IPS-NIHi7 (cell line): Measurements from ENCODE around the gene PPP2R5E.
"Not testable (repeated sequence)": the region's sequence is repeated elsewhere in the genome, so short reads cannot be mapped to it uniquely, and the experiment has no call there.

Experiments
- DNase-seq: peaks from one replicate; pipeline ENCODE4 v3.0.0; 2012; ENCODE audit warnings: mixed read lengths; ENCODE audit errors: extremely low spot score

The PPP2R5E gene

DNA sequence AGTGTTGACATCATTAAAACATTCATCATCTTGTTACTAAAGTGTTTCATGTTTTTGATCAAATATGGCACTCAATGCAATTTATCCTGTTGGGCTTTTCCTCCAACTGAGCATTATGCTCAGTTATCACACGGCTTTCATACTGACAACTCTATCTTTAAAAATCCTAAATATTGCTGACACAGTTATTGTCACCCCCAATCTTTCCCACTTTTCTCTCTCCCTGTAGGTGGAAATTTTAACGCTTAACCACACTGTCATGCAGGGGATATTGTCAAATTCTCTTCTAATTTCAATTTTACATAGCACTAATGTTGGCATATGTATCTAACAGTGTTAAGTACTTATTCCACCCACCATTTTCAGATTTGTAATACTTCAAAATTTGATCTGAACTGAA is 164.7 kb downstream of the PPP2R5E start:
- no peak for DNase-seq

DNA sequence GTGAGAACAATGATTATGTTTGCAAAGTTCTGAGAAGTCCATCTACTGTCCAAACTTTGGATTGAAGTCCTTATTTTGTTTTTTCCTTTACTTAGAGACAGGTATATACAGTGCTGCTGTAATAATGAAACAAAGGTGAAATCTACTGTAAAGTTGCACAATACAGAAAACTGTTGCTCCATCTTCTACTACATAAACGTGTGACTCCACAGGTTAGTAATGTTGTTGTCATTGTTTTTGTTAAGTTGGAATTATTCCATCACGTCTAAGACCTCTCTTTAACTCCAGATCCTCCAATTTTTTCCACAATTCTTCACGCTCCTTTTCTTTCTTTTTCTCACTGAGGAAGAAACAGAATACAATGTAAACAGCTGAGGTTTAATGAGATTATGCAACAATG is 167.4 kb downstream of the PPP2R5E start:
- no peak for DNase-seq

DNA sequence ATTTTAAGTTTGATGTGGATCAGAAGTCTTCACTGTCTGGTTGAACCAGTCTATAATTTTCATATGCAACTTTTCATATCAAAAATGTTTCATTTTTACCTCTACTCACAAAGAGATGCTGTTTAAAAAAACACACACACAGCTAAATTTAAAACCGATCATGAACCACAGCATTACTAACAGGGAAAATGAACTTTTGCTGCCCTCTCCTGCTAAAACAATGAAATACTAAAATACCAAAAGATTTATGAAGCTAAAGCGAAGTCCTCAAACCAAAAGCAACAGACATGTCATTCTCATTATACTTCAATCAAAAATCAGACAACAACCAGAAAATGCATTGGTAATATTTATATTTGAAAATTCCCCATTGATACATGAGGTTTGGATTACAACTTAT is 171.6 kb downstream of the PPP2R5E start:
- not testable (repeated sequence) for DNase-seq

DNA sequence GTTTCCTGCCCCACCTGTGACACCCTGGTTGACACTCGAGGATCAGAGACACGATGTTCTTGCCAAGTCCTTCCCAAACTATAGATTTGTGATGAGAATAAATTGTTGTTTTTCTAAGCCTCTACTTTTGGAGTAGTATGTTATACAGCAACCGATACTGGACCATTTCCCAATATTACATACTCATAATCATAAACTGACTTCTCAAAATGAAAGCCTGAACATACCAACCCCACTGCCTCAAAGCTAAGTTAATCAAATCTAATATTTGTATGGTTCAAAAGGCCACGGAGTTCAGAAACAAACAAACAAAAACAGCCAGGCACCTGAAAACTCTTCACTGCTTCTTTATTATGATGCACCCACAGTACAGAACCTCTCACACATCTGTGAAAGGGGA is 172.1 kb downstream of the PPP2R5E start:
- DNase-seq: no peak

DNA sequence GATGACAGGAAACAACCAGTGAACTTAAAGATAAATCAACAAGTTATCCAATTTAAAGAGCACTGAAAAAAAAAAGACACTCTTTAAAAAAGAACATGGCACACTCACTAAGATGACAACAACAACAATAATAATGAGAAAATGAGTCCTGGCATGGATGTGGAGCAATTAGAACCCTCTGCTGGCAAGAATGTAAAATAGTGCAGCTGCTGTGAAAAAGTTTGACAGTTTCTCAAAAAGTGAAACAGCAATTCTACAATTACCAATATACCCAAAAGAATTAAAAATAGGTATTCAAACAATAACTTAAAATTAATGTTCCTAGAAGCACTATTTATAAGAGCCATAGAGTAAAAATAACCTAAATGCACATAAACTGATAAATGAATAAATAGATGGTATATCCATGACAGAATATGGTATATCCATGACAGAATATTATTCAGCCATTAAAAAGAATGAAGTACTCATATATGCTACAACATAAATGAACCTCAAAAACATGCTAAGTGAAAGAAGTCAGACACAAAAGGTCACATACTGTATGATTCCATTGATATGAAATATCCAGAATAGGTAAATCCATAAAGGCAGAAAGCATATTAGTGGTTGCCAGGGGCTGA is 175.3 kb downstream of the PPP2R5E start:
- DNase-seq: no peak

DNA sequence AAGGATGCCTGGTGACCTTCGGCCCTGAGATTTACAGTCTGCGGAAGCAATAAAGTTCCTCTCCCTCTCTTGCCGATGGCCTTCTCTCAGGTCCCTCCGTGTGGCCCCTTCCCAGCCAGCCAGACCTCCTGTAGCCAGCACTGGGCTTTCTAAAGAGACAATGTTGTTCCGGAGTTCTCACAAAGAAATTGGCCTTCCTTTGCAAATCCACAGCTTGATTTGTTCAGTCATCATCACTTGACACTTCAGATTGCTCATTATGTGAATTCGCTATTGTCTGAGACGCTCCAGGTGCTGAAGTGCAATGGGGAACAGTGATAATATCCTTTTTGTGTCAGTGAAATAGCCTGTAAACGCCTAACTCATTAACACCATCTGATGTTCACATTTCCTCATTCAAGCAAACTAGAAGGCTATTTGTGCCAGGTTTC is 180.8 kb downstream of the PPP2R5E start:
- DNase-seq: no peak

DNA sequence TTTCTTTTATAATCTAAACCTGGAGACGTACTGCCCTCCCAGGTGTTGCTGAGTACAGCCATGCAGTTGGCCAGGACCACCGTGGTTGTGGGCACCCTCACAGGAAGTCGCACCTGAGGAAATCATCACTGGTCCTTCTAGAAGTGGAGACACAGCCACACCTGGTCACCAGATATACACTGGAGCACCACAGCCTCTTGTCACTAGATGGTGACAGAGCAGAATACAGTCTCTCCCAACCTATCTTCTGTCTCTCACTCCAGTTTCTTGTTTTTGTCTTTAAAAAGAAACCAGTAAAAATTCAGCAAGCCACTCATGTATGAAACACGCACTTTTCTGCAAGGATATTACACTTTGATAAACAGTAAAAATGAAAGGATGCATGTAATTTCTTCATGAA is 181.4 kb downstream of the PPP2R5E start:
- no peak for DNase-seq

DNA sequence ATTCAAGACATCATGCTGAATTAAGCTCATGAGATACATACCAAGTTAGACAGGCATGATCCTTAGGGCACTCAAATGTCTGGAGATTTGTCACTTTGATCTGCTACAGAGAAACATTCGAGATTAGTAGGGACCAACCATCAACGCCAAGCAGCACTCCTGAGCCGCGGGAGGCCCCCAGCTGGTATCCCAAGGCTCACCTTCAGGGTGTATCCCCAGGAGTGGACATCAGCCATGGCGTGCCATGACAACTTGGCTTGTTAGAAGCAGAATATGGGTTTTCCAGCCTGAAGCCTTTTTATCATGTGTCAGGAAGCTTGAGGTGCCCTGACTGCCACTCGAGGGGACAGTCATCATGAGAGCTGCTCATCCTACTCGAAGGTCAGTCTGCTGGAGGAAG is 185.3 kb downstream of the PPP2R5E start:
- no peak for DNase-seq

DNA sequence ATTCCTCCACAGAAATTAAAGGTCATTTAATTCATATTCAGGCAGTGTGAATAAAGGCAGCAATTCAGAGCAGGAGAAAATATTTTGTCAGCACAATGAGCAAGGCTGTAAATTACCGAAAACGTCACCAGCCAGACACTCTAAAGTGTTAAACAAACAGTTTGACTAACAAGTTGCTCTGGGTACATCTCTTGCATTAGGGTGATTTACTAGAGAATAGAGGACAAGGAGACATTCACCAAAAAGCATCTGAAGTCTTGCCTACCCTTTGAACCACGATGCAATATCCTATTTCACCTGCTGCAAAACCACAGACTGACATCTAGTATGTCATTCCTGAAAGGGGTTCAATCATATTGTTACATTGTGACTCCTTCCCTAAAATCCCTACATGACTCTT is 197.4 kb downstream of the PPP2R5E start:
- no peak for DNase-seq

DNA sequence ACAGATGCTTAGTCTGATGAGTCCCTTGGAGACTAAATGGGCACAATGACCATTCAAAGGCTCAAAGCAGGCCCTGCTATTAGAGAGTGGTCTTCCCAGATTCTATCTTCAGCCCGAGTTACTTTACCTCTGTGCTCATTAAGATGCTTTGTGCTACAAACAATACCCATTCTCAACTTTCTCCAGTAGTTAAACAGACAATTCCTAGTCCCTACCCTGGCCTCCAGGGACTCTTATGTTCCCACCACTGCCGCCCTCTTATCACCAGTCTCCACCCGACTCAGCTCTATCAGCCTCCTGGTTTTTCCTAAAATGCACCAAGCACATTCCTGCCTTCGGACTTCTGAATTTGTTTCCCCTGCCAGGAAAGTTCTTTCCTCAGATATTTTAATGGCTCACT is 198.8 kb downstream of the PPP2R5E start:
- DNase-seq: no peak

DNA sequence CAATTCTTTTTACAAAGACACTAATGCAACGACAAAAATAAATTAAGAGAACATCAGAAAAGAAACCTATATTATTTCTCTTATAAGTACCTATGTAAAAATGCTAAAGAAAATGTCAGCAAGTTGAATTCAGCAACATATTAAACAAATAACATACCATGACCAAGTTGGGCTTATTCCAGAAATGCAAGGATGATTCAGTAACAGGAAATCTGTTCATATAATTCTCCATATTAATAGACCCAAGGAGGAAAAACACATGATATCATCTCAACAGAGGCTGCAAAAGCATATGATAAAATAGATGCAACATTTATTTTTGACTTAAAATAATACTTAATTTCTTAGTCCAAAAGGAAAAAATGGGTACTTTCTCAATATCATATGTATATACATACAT is 199.3 kb downstream of the PPP2R5E start:
- DNase-seq: no peak

DNA sequence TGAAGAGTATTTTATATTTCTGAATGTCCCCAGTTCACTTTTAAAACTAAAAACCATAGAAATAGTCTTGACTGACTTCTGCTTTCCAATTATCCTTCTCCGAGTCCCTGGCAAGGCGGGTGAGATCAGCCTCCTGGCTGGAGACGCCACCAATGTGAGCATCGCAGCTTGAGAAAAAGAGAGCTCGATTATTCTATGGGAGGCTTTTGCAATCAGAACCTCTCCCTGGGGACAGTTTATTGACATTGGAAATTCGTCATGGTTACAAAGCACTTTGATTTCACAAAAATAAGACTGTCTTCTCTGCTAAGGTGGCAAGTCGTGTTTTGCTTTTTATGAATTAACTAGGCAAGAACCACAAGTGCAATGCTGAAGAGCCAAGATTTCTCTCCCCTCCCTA is 200.8 kb downstream of the PPP2R5E start:
- DNase-seq: no peak

DNA sequence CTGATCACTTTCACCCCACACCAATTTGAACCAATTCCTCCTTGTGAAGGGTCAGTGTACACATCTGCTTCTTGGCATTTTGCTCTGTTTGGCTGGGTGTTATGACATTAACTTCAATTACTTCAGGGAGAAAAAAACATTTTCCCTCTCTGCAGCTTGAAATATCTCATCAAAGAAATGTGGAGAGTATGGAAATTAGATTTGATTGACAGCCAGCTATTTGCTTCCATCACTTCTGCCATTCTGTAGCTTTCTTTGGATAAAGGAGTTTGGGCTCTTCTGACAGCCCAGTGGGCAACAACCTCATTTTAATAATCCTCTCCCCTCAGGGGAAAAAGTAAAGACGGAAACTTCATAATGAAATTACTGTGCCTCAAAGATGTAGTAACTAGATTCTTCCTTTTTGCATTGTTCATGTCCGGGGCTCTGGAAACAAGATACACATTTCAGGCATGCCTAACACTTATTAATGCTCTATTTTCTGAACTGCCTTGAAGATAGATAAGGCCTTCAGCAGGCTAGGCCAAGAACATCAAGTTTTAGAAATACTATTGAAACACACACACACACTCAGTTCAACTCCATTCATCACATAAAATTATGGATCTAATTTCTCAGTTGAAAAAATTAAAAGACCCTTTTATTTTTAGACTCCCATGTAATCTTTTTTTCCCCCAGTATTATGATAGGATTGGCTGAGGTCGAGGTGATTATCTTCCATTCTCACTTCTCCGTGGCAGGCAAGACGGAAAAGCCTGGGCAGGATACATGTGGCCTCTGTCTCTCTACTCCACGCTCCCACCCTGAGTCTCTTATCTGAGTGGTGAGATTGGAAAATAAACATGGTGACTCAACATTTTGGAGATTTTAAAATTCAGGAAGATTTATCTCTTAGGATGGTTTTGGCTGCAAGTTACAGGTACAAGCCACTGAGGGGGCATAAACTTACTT is 214.1 kb downstream of the PPP2R5E start:
- no peak for DNase-seq

DNA sequence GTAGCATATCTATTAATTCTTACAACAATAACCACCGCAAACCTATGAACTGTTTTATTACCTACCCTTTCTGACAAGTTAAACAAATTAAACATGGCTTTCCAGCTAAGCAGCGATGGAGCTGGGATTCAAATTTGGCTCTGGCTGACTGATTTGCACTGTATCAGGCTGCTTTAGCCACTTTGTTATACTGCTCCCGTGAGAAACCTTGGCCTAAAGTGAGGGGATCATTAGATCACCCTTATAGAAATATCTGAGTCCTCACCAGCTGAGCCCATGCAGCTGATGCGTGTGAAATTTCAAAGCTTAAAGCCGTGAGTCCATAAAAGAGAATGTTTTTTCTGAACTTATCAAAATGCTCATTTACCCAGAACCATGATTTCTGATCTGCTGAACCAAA is 216.3 kb downstream of the PPP2R5E start:
- no peak for DNase-seq

DNA sequence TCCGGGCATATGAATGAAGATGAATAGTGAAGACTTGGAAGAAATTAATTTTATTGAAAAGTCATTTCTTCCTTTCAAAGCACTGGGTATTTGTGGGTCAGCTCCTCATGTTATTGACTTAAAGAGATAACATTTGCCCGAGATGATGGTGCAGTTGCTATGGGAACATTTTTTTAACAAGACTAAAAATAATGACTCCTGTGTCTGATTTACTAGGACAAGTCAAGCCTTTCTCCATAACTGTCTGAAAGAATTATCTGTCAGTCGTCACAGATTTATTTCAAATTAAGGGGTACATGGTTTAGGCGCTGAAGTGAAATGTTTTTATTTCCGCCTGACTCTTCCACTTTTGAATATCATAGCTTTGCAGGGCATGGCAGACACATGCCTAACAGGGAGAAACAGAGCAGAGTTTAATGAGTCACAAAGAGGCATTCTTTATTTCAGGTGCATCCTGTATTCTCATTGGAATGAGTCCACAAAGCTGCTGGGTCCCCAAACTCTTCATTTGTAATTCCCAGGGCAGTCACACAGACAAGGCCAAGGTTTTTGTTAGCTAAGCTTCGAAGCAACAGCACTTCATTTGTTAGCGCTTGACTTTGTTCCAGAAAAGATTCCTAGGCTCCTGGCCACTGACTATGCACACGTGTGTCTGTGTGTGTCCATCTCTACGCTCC is 220.1 kb downstream of the PPP2R5E start:
- no peak for DNase-seq

DNA sequence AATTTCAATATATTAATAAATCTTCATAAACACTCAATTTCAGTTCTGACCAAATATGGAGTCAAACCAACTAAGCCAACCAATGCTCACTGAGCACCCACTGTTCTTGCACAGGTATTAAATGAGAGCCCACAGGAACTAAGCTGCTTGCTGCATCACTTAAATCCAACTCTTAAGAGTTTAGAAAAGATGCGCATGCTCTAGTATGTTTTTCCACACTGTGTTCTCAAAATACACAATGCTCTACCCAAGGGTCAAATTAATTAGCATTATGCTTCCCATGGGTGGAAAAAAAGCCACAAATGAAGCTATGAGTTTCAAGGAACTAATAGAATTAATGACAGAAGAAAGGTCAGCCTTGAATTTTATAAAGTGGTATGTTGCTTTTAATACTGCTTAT is 220.7 kb downstream of the PPP2R5E start:
- DNase-seq: no peak
